Cardiac fibroblast (primary cell): ENCODE data around the gene FGF4.

ENCODE experiments used
- DNase-seq, 2 donors: peaks; one replicate each; pipeline versions ENCODE4 v3.0.0 to v3.0.0-alpha.2; 2010; ENCODE audit warnings: low read depth in 2 of 2
- H3K4me3 ChIP-seq, 2 donors: replicated peaks in 1 of 2; 1 replicate in 1 of 2; 2 replicates in 1 of 2; pipeline ENCODE4 v1.5.1; 2011; ENCODE audit warnings: low read depth in 2 of 2, low read length in 2 of 2, mild to moderate bottlenecking in 2 of 2, moderate library complexity in 1 of 2
- CTCF ChIP-seq: IDR thresholded peaks from one replicate; pipeline ENCODE4 v1.5.1; 2011; ENCODE audit warnings: low read depth, mild to moderate bottlenecking, low read length, inconsistent platforms

Gene FGF4

GRCh38 chr11:69808667-69809086, 33.5 kb upstream of the FGF4 start:
- peak in 1 of 2 donors; percentile 48 for DNase-seq
- H3K4me3 ChIP-seq: no peak overlapping the region
- TF ChIP-seq CTCF: no peak

DNA sequence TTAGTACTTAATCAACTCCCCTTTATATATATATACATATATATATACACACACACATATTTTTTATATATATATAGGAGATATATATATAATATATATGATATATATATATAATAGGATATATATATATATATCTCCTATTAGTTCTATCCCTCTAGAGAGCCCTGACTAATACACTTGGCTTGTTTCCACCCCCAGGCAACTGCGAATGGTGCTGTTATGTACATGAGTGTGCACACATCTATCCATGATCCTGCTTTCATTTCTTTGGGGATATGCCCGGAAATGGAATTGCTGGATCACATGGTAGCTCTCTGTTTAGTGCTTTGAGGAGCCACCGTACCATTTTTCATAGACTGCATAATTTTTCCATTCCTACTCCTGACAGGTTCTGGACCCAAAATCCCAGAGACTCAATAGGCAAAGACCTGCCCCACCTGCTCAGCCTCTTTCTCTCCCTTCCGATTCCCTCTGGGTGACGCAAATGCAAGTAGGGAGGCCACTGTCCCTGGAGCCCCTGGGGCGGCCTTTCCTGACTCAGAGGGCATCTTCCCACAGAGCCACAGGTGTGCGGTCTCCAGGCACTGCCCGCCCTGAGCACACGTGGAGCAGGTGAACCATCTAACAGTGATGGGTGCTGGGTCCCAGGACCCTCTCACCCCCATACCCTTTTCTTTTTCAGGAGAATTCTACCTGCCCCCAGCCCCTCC, 32.1 kb upstream of the FGF4 start:
- H3K4me3 ChIP-seq: no peak overlapping the region
- peak; percentile 5 to 32 for DNase-seq
- TF ChIP-seq CTCF: no peak

- DNase-seq: no peak
- no peak overlapping the region for H3K4me3 ChIP-seq
- TF ChIP-seq CTCF: no peak
Observed at GRCh38 chr11:69804769-69805508, 29.8 kb upstream of the FGF4 start.

DNA sequence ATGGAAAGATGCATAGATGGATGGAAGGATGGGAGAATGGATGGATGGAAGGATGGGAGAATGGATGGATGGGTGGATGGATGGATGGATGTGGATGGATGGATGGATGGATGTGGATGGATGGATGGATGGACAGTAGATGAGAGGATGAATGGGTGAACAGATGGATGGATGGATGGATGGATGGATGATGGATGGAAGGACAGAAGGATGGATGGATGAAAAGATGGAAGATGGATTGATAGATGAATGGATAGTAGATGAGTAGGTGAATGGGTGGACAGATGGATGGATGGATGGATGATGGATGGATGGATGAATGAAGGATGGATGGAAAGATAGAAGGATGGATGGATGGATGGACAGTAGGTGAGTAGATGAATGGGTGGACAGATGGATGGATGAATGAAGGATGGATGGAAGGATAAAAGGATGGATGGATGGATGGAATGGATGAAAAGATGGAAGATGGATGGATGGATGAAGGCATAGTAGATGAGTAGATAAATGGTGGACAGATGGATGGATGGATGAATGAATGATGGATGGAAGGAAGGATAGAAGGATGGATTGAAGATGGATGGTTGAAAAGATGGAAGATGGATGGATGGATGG, 28.6 kb upstream of the FGF4 start:
- TF ChIP-seq CTCF: no peak
- H3K4me3 ChIP-seq: no peak overlapping the region

GRCh38 chr11:69803022-69803421, 27.9 kb upstream of the FGF4 start:
- no peak for TF ChIP-seq CTCF
- H3K4me3 ChIP-seq: no peak overlapping the region
- no peak for DNase-seq

More for the DNA sequence above, 28.6 kb upstream of the FGF4 start:
- no peak for DNase-seq

- no peak overlapping the region for H3K4me3 ChIP-seq
- DNase-seq: no peak
- TF ChIP-seq CTCF: no peak
Observed at GRCh38 chr11:69802590-69802989, 27.4 kb upstream of the FGF4 start.
